SW480 (cell line): Measurements from ENCODE around the gene COL1A2.
A peak's percentile ranks its signal among the peaks of the same experiment; 100 is the strongest.

Experiments used
- DNase-seq: peaks from one replicate; pipeline ENCODE4 v3.0.0-alpha.2; 2016; ENCODE audit warnings: low spot score

The COL1A2 gene

DNA sequence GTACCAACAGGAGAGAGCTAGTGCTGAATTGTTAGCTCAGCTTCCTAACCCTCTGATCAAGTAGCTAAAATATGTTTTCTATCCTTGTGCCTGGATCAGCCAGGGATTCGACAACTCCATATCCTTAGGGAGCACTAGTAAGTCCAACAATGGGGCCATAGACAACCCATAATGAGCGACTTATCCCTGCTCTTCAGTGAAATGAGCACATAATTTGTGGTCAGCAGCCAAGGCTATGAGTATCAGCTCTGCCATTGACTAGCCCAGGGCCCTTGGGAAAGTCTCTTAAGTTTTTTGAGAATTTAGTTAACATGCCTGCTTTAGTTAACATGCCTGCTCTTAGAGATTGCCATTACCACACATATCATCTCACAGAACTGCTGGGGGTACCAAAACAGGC lies 39.3 kb downstream of the COL1A2 start:
- no peak for DNase-seq

DNA sequence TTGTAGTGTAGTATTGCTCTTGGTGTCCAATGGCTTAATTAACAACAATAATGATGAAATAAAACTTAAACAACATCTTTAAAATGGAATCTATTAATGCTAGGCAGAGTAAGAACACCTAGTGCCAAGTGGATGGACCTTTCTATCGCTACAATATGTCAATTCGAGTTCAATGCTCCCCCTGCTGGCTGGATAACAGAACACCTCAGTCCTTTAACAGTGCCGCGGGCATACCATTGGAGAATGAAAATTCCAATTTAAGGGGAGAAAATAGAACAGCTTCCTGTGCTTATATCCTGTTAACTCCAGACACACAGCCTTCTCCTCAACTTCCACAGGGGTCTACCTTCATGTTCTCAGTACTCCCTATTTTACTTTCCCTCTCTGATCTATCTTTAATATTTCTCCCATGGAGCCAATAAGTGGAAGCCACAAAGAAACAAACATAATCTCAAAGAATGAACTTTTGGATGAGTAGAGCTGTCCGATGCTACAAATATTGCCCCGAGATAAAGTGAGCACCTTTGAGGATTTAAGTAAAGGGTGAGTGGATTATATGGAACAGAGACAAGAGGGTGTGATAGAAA lies 41.4 kb downstream of the COL1A2 start:
- DNase-seq: peak; percentile 83

DNA sequence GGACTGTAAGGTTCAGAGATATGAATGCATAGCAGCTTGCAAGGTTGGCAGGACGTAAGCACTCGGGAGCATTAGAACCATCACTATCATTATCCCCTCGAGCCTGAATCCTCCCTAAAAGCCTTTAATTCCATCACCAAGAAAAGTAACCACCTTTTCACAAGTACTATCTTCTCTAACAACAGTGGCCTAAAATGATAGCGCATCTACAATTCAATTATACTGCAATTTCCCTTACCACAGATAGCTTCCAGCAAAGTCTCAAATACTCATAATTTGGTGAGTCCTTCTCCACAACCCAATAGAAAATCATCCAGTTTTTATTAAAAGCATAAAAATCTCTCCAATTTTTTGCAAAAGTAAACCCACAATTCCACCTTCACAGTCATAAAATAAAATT lies 42.0 kb downstream of the COL1A2 start:
- DNase-seq: no peak

DNA sequence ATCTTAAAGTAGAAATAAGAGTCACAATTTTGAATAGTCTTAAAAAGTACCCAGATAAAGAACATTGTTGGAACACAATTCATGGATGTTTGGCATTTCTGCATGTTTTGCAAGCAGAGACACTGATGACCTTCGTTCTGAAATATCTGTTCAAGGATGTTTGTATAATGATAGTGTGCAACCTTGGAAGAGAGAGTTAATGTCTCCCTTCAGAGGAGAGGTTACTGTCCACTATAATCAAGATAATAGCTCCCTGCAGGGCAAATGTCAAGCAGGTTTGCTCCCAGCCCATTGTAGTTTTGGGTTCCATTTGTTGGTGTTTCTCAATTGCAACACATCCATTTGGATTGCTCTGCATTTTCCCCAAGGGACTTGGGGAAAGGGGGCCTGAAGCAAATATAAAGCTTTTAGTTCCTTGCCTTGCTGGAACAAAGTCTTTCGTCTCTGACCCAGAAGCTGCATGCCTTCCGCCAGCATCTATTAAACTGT lies 45.2 kb downstream of the COL1A2 start:
- no peak for DNase-seq

DNA sequence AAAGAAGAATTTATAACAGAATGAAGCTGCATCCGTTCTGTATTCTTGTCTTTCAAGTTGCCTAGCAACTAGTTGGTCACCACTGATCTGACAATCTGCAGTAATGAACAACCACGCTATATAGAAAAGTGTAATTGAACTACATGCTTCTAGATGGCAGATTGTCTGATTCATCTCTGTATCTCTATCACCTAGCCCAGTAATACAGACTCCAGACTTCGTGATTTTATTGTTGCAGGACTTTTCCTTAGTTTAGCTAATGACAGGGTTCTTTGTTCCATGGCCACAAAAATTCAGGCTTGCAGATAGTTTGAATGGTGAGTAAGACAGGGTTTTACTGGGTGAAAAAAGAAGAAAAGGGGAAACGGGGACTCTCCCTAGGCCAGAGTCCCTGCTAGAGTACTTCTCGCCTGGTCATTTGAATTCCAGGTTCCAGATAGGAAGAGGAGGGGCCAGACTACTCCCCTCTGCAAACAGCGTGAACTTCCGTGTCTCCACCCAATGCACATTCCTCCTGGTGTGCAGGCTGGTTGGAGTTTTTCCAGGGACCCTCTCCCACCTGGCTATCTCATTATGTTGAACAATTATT lies 45.9 kb downstream of the COL1A2 start:
- DNase-seq: peak; percentile 25

DNA sequence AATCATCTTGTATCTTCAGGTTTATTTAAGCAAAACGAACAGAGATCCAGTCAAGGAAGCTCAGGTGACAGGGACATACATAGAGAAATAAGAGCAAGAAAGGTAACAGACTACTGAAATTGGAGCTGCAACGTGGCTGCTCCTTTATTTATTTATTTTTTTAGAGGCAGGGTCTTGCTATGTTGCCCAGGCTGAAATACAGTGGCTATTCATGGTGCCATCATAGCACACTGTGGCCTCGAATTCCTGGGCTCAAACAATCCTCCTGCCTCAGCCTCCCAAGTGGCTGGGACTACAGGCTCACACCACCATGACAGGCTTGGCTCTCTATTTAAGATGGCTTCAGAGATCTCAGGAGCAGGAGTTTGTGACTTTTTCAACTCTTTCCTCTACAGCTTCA lies 46.4 kb downstream of the COL1A2 start:
- no peak for DNase-seq

DNA sequence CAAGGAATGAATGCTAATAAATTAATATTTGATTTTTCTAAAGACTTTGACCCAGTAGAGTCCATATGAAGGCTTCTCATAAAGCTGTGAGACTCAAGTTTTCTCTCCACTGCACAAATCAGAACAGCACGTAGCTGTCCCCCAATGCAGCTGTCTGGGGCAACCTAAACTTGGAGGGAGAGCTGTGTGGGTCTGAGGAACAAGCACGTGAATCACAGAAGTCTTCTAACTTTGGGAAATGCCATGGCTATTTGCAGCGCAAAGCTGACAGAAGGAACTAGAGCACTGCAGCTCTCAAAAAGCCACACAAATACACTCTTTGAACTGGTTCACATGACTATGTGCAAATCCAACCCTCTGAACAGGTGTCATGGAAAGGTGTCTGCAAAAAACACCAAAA lies 47.9 kb downstream of the COL1A2 start:
- DNase-seq: no peak

DNA sequence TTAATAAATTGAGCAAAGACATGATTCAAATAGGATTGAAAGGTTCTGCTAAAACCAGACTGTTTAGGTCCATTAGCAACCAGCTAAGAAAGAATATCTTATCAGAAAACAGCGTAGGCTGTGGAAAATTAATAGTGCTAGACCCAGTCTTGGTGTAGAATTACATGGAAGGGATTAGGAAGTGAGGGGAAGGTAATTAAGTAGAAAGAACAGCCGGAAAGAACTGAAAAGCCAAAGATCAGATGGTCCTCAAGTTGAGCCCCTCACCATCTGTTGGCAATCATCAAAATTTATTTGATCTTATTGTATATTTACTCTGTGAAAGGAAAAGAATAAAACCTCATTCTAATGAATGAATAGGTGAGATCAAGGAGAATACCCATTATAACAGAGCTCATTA lies 50.1 kb downstream of the COL1A2 start:
- no peak for DNase-seq

DNA sequence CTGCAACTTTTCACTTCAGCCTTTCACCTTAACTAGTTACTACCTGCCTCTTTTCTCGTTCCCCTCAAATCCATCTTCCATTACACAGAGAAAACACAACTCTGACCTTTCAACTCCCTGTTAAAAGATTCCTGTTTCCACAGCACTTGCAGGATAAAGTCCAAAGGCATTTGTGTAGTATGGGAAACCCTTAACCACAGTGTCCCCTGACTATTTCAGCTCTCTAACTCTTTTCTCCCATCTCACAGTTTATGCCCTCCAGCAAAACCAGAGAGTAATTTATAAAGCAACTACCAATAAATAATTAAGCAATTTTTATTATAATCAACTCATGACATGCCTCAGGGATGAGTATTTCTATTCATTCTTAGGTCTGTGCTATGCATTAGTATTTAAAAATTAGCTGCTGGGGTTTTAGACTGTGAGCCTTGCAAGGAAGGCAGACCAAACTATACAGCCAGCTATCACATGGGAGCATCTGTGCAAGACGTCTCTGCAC lies 51.0 kb downstream of the COL1A2 start:
- no peak for DNase-seq

DNA sequence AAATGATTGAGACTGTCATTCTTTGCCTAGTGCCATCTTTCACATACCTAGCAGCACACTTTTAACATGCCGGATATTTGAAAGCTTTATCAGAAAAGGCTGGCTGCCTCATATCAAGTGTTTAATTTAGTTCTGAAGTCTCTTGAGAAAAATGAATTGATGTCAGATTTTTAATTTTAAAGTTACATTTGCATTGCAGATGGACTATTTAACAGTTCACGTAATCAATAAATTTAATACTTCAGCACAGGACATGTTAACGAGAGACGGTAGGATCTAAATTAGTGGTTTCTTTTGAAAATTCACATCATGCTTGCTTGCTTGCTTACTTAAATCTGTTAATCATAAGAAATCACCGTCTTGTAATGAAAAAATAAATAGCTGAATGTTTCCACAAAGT lies 51.6 kb downstream of the COL1A2 start:
- DNase-seq: no peak

DNA sequence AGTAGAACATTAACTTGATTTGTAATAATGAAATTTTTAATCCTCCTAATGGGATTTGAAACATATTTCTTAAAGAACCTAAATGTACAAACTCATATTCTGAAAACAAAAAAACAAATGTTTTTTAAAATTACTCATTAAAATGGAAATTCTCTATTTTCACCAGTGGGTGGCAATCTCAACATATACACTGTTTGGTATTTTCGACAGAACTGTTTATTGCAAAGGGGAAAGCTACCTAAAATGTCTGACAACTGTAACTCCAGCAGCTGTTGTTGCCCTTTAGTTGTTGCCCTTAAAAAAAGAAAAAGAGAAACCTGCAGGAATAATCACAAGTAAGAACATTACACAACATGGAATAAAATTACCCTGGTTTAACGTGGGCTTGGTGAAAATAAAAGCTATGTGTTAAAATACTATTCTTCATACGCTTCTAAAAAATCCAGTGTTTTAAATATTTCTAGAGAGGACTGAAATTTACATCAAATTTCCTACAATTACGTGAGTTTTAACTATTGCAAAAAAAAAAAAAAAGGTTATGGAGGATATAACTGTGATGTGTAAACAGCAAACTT lies 54.5 kb downstream of the COL1A2 start:
- DNase-seq: peak; percentile 76

DNA sequence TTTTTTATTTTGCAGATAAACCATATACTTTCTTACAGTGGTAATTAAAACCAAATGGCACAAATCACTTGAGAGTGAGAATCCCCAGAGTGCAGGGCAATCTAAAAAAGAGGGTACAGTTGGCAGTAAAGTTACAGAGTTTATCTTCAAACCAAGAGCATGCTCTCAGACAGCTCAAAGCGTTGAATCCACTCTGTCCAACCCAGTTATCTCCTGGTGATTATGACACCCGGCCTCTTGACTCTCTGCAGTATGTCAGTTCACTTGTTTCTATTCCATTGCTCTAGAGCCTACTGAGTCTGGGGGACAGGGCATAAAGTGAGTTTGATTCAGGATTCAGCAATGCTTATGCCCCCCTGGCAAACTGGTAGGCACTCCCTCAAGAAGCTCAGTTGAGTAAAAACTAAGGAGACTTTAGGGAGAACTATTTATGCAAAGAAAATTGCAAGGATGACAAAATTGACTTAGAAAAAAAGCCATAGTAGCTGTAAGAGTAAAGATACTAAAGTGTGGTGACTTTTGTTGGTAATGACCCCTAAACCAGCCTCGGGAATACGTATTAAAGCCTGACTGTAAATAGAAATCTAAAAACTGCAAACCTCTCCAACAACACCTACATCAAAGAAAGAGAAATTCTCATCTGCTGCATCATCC lies 55.5 kb downstream of the COL1A2 start:
- no peak for DNase-seq

DNA sequence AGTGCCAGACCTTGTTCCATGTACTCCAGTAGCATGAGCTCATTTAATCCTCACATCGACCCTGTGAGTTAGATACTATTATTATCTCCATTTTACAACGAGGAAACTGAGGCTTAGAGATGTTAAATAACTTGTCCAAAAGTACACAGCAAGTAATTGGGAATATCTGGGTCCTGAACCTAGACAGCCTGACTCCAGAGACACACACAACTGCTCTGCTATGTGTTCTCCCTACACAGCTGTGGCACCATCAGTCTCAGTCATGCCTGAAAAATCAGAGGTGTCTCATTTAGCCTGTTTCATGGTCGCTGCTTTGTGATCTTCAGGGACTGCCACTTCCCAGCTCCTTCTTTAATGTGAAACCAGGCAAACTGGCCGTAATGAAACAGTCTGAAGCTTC lies 56.5 kb downstream of the COL1A2 start:
- DNase-seq: no peak

DNA sequence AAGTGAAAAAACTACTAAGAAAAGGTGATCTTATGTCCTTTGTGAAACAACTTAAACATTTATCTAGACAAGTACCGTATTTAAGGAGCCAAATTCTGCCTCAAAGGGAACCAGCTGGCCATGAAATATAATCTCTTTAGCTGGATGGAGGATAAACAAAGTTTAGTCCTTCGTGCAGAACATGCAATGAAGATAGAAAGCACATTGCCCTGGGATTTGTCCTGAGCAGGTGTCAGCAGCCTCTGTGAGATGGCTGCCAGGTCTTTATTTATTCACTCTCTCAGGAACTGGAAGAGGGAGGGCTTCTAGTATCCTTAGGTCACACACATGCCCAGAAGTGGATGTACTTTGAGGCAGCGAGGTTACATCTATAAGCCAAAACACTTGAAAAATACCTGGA lies 57.5 kb downstream of the COL1A2 start:
- no peak for DNase-seq

DNA sequence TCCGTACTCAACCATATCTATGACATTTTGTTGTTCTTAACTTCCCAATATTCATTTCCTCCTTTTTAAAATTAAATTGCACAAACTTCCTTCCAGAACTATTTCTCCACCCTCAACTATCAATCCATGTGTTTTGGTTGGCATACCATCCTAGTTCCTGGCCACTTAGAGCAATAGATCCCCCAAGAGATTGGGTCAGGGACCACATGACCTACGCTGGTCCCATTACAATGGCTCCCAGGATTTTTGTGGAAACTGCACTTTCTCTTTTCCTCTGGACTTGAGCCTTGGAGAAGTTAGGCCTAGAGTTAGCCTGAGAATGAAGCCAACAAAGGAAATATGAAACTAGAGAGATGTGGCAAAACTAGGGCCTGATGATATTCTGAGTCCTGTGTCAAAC lies 59.2 kb downstream of the COL1A2 start:
- no peak for DNase-seq

DNA sequence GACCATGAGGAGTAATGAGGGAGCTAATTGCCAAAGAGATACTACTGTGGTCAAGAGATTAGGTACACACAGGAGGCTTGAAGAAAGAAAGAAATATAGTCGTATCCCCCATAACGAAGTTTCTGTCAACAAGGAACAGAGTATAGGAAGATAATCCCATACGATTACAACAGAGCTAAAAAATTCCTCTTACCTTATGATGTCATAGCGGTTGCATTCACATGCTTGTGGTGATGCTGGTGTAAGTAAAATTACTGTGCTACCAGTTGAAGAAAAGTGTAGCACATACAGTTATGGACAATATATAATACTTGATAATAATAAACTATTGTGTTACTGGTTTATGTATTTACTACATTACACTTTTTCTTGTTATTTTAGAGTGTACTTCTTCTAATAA lies 63.3 kb downstream of the COL1A2 start:
- DNase-seq: no peak

DNA sequence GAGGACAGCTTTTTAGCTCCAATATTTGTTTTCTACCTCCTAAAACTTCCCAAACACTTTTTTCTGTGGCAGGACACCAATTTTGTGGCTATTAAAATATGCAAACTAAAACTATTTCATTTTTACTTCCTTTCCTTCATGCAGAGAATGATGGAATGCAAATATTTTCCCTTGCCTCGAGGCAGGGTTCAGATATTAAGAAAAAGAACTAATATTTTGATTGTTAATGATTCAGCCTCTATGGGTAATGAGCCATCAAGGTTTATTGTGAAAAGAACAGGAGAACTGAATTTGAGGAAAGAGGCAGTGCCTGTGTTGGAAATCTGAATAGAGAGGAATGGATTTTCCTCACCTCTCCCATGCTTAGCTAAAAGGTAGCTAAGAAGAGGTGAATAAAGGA lies 71.8 kb downstream of the COL1A2 start:
- no peak for DNase-seq

DNA sequence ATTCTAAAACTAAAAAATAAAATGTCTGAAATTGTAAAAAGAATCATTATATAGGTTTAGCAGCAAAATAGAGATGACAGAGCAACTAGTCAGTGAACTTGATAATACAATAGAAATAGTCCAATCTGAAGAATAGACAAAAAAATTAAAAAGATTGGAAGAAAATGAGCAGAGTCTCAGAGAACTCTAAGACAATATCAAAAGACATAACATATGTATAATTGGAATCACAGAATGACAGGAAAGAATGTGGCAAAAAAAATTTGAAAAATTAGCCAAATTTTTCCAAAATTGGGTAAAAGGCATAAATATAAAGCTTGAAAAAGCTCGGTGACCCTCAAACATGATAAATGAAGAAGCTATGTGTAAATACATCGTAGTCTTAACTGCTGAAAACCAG lies 76.9 kb downstream of the COL1A2 start:
- no peak for DNase-seq

DNA sequence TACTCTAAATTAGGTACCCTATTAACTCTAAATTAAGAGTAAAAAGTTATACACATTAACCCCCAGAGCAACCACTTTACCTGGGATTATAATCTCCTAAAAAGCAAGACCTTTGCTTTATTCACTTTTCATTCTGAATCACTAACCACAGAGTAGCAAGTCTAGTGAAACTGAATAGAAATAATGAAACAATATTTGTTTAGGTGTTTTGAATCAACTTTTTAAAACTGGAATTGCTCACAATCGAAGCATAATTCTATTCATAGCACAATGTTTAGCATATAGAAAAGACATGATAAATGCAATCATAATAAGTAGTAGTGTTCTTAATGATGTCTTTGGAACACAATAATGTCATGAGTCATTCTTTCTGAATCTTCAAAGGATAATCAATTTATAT lies 77.9 kb downstream of the COL1A2 start:
- DNase-seq: no peak

DNA sequence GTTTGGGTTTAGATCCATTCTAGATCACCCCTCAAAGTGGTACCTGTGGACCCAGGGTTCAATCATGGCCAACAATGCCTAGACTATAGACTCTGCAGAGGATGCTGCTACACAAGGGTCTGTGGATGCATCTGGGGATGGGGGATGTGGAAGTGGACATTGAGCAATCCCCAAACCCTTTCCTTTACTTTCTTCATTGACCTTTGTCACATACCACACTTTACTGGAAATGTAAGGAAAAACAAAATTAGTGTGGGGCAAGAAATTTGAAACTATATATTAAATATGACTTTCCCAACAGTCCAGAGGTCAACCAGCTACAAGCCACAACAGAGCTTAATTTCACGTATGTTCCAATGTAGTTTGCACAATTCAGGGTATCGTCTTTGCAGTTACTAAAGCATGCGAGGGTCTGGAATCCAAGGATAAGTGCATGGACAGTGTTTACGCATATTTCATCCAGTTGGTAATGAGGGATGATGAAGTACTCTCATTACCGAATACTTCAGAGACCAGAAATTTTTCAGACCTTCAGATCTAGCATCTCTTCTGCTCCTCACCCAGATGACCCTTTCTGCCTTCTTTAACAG lies 81.7 kb downstream of the COL1A2 start:
- DNase-seq: no peak

DNA sequence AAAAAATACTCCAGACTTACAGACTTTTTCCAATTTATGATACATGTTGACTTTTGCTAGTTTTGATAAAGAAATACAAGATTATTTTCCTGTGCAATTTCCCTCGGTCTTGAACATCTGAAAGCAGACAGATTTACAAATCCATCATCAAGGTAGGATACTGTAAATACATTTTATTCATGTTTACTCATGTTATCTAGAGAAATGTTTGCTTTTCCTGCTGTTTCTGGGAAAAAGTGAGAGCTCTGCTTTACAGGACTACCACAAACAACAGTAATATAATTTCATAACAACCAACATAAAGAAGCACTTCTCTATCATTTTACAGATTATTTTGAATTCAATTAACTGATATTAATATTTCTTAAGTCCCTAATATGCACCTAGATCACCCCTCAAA lies 83.2 kb downstream of the COL1A2 start:
- no peak for DNase-seq

DNA sequence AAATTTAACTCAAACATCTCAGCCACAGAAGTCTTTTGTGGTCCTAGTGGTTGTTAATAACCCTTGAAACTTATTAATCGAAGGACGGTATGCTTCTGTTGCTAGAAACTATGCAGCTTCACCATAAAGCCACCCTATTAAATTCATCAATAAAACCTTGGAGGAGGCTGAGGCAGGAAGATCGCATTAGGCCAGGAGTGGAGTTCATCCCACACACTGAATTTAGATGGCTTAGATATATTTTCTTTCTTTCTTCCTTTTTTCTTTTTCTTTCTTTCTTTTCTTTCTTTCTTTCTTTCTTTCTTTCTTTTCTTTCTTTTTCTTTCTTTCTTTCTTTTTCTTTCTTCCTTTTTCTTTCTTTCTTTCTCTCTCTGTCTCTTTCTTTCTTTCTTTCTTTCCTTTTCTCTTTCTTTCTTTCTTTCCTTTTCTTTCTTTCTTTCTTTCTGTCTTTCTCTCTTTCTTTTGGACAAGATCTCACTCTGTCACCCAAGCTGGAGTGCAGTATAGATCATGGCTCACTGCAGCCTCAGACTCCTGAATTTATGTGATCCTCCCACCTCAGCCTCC lies 84.0 kb downstream of the COL1A2 start:
- DNase-seq: no peak
